ENCODE measurements around the gene CCNE1.
"Not testable (repeated sequence)": the region's sequence is repeated elsewhere in the genome, so short reads cannot be mapped to it uniquely, and the experiment has no call there.

The CCNE1 gene

DNA sequence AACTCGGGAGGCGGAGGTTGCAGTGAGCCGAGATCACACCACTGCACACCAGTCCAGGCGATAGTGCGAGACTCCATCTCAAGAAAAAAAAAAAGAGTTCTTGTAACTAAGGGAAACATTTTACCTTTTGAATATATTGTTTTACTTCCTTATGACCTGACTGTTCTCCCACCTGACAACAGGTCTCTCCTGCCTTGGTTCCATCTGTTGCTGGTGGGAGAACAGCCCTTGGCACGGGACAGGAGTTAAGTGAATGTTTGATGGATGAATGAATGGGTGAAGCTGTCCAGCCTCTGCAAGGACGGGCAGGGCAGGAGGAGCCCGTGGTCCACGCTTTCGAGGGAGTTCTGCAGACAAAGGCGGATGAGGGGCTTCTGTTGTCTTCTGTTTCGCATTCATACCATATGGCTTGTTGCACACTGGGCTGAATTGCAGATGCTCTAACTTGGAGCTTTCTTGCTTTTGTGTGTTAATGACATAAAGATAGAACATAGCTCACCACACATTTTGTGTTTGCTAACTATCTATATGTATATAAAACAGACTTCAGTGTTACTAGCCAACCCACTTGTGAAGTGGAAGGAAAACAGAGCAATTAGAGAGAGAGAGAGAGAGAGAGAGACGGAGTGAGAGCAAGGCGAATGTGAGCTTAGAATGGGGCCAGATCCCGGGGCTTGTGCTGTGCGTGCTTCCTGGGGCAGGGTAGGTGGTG, 16.2 kb upstream of the CCNE1 start:
- DNase-seq (ENCODE audit: extremely low spot score), result no peak
- CTCF ChIA-PET, result interaction anchor here (0.8 to 1.5 kb wide), 5 partner anchors 10 to 87 kb away, joined by 3 to 5 read pairs (median 3); no protein-coding TSS in a partner anchor
- POLR2A ChIA-PET, result no interaction called here
- TF ChIP-seq, protein P1, sequence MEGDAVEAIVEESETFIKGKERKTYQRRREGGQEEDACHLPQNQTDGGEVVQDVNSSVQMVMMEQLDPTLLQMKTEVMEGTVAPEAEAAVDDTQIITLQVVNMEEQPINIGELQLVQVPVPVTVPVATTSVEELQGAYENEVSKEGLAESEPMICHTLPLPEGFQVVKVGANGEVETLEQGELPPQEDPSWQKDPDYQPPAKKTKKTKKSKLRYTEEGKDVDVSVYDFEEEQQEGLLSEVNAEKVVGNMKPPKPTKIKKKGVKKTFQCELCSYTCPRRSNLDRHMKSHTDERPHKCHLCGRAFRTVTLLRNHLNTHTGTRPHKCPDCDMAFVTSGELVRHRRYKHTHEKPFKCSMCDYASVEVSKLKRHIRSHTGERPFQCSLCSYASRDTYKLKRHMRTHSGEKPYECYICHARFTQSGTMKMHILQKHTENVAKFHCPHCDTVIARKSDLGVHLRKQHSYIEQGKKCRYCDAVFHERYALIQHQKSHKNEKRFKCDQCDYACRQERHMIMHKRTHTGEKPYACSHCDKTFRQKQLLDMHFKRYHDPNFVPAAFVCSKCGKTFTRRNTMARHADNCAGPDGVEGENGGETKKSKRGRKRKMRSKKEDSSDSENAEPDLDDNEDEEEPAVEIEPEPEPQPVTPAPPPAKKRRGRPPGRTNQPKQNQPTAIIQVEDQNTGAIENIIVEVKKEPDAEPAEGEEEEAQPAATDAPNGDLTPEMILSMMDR (IDR thresholded peaks at IDR 0.05; ENCODE audit: control extremely low read depth, extremely low read depth, low read depth, missing control alignments), result no peak

DNA sequence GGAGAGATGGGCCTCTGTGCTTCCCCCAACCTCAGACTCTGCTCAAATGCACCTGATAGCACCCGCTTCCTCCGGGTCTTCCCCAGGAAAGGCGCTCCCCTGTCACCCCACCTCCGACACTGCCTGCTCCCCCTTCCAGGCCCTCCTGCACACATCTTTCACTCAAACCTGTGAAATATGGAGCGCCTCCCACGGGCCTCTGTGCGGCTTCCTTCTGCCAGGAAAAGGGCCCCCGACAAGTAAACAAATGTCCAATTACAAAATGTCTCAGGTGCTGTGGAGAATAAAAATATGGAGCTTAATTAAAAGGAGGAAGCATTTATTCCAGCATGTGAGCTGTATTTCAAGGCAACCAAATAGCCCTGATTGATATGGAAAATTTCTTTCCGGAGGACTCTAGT, 15.6 kb upstream of the CCNE1 start:
- TF ChIP-seq, protein P1 (IDR thresholded peaks at IDR 0.05; ENCODE audit: control extremely low read depth, extremely low read depth, low read depth, missing control alignments), result no peak
- ChIA-PET CTCF (interaction anchor here (0.7 to 1.5 kb wide), 6 partner anchors 9 to 87 kb away, joined by 3 to 5 read pairs (median 3); no protein-coding TSS in a partner anchor), POLR2A (no interaction called here)
- DNase-seq (ENCODE audit: extremely low spot score), result no peak

DNA sequence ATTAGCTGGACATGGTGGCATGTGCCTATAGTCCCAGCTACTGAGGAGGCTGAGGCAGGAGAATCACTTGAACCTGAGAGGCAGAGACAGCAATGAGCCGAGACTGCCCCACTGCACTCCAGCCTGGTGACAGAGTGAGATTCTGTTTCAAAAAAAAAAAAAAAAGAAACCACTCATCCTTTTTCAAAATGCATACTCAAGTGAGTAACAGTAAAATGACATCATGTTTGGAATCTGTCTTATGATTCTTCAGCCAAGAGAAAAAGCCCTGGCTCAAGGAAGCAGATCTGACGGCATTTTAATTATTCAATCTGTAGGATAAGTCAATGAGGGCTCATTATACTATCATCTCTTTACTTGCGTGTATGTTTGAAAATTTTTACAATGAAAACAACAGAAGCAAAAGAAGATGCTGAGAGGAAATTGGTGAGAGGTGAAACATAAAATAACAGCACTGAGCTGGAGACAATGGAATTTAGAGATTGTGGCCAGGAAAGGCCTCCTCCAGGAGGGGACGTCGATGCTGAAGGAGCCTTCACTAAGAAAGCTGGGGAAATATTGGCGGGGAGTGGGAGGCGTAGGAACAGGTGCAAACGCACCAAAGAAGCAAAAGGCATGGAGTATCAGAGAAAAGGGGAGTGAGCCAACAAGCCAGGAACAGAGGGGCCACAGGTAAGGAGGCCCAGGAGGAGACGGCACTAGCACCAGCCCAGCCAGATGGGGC, 12.9 kb upstream of the CCNE1 start:
- POLR2A ChIA-PET, result no interaction called here
- TF ChIP-seq, protein P1 (IDR thresholded peaks at IDR 0.05; ENCODE audit: control extremely low read depth, extremely low read depth, low read depth, missing control alignments), result no peak
- no peak for DNase-seq (ENCODE audit: extremely low spot score)
- CTCF ChIA-PET, result interaction anchor here (1.0 to 2.1 kb wide), 2 partner anchors 27 to 83 kb away, joined by 3 to 7 read pairs; no protein-coding TSS in a partner anchor

DNA sequence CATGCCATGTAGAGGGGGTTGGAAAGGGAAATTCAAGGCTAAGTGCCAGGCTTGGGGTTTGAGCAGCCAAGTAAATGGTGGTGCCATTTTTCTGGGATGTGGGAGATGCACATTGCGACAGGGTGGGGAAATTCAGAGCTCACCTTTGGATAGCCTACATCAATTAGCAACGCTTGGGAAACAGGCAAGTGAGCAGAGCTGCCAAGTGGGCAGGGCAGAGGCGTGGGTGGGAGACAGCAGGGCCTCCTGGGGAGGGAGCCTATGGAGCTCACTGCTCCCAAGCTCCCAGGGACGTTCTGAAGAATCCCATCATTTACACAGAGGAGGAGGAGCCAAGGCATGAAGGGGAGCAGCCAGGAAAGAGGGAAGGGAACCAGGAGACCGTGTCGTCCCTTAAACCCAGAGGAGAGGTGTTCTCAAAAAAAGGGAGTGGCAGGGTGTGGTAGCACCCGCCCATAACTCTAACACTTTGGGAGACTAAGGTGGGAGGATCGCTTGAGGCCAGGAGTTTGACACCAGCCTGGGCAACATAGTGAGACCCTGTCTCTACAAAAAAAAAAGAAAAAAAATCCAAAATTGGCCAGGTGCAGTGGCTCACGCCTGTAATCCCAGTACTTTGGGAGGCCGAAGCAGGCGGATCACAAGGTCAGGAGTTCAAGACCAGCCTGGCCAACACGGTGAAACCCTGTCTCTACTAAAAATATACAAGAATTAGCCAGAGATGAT, 11.5 kb upstream of the CCNE1 start:
- ChIA-PET CTCF (no interaction called here), POLR2A (no interaction called here)
- TF ChIP-seq, protein P1 (IDR thresholded peaks at IDR 0.05; ENCODE audit: control extremely low read depth, extremely low read depth, low read depth, missing control alignments), result no peak
- no peak for DNase-seq (ENCODE audit: extremely low spot score)

DNA sequence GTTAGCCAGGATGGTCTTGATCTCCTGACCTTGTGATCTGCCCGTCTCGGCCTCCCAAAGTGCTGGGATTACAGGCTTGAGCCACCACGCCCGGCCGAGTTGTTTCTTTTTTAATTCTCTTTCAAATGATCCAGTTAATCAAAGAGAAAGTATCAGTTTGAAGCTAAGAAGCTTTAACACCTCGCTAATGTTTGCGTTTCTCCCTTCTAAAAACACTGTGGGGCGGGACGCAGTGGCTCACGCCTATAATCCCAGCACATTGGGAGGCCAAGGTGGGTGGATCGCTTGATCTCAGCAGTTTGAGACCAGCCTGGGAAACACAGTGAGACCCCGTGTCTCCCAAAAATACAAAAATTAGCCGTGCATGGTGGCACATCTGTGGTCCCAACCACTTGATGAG, 7.8 kb upstream of the CCNE1 start:
- CTCF ChIA-PET, result interaction anchor here (2.7 kb wide), 1 partner anchor 87 kb away, joined by 6 read pairs; no protein-coding TSS in a partner anchor
- DNase-seq (ENCODE audit: extremely low spot score); POLR2A ChIA-PET: not testable (repeated sequence)

DNA sequence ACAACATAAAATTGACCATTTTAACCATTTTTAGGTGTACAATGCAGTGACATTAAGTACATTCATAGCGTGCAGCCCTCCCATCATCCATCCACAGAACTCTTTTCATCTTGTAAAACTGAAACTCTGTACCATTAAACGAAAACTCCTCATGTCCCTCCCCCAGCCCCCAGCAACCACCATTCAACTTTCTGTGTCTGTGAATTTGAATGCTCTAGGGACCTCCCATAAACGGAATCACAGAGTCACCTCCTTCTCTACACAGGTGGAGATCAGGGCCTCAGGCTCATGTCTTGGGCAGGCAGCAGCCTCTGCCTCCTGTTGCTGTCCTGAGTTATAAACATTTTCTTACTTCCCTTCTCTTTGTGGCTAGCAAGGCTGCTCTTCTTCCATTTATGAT, 7.3 kb upstream of the CCNE1 start:
- CTCF ChIA-PET, result interaction anchor here (2.7 kb wide), 1 partner anchor 88 kb away, joined by 6 read pairs; no protein-coding TSS in a partner anchor
- TF ChIP-seq, protein P1 (IDR thresholded peaks at IDR 0.05; ENCODE audit: control extremely low read depth, extremely low read depth, low read depth, missing control alignments), result no peak
- POLR2A ChIA-PET, result no interaction called here
- DNase-seq (ENCODE audit: extremely low spot score), result peak; percentile 63

Data from GM10248 (cell line).